Midbrain (tissue), 1 donor: ENCODE data around the gene KRTAP10-8.
"Not testable (repeated sequence)": the region's sequence is repeated elsewhere in the genome, so short reads cannot be mapped to it uniquely, and the experiment has no call there.

Experiments
- DNase-seq: peaks from one replicate; lab custom pipeline; 2025; lab: John Stamatoyannopoulos, UW

The KRTAP10-8 gene

GRCh38 chr21:44612029-44612486 is at the start of gene KRTAP10-8:
Gene KRTAP10-8 (plus strand): TSS chr21:44612079. CDS start chr21:44612101, 22 bp downstream.
- DNase-seq, result no peak

DNA sequence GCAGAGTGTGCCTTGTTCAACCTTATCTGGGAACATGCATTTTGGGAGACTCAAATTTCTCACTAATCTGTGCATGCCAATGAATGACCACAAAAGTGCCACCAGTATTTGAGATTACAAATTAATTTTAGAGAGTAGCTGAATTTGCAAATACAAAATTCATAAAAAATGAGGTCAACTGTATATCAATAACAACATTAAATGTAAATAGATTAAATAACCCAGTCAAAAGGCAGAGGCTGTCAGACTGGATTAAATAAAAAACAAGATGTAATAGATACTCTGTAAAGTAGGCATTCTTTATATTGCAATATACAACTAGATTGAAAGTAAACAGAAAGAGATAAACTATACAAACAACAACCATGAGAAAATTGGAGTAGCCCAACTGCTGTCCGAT is 47.8 kb upstream of the KRTAP10-8 start:
- no peak for DNase-seq

DNA sequence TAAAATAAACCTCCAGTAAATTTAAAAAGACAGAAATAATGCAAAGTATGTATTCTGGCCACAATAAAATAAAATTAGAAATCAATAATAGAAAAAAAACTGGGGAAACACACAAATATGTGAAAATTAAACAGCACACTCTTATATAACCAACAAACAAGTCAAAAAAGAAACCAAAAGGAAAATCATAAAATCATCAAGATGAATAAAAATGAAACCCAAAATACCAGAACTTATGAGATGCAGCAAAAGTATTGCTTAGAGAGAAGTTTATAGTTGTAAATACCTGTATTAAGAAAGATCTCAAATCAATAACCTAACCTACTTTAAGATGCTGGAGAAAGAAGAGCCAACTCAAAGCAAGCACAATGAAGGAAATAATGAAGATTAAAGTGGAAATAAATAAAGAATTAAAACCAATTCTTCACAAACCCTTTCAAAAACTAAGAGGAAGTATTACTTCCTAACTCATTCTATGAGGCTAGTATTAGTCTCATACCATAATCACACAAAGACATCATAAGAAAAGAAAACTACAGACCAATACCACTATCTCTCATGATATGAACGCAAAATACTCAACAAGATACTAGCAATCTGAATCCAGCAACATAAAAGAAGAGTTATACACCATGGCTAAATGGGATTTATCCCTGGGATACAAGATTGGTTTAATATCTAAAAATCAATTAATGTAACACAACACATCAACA is 46.8 kb upstream of the KRTAP10-8 start:
- no peak for DNase-seq

GRCh38 chr21:44566403-44566802 is 45.5 kb upstream of the KRTAP10-8 start:
- no peak for DNase-seq

GRCh38 chr21:44567481-44568171 is 44.3 kb upstream of the KRTAP10-8 start:
- DNase-seq, result no peak

GRCh38 chr21:44568261-44568660 is 43.6 kb upstream of the KRTAP10-8 start:
- no peak for DNase-seq

- no peak for DNase-seq
These were observed 43.0 kb upstream of the KRTAP10-8 start for GRCh38 chr21:44568667-44569556.

- no peak for DNase-seq
These were observed 41.9 kb upstream of the KRTAP10-8 start for GRCh38 chr21:44569861-44570517.

DNA sequence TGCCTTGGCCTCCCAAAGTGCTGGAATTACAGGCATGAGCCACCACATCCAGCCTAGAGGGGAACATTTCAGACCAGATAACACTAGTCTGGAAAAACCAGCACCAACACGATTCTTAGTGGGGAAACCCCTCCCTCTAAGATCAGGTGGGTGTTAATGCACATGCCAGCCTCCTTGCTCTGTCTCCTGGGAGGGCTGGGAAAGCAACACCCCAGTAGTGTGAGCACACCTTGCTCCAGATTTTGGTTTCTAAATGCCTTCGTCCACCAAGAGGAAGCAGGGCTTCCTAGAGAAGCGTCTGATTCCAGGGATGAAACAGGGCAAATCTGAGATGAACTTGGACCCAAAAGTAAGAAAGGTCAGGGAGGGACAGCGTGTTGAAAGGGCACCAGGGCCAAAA is 40.6 kb upstream of the KRTAP10-8 start:
- no peak for DNase-seq

- DNase-seq, result no peak
These were observed 39.8 kb upstream of the KRTAP10-8 start for GRCh38 chr21:44571844-44572782.

DNA sequence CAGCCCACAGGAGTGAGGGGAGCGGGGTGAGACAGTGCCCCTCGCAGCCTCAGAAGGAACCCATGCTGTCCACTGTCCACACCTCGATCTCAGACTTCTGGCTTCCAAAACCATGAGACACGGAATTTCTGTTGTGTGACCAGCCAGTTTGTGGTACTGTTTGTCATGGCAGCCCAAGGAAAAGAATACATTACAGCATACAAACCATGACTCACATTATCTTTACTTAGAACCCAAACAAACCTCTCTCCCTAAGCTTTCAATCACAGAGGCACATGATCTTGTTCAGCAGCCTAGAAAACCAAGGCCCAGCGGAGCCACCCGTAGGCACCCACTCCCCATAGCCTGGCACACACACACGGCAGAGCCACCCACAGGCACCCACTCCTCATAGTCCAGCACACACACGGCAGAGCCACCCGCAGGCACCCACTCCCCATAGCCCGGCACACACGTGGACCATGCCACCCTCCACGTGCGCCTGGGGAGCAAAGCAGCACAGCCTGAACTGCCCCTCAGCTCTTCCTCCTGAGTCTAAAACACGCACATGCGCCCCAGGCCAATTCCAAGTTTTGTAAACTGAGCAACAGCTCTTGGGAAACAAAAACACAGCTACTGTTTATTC is 38.8 kb upstream of the KRTAP10-8 start:
- no peak for DNase-seq

DNA sequence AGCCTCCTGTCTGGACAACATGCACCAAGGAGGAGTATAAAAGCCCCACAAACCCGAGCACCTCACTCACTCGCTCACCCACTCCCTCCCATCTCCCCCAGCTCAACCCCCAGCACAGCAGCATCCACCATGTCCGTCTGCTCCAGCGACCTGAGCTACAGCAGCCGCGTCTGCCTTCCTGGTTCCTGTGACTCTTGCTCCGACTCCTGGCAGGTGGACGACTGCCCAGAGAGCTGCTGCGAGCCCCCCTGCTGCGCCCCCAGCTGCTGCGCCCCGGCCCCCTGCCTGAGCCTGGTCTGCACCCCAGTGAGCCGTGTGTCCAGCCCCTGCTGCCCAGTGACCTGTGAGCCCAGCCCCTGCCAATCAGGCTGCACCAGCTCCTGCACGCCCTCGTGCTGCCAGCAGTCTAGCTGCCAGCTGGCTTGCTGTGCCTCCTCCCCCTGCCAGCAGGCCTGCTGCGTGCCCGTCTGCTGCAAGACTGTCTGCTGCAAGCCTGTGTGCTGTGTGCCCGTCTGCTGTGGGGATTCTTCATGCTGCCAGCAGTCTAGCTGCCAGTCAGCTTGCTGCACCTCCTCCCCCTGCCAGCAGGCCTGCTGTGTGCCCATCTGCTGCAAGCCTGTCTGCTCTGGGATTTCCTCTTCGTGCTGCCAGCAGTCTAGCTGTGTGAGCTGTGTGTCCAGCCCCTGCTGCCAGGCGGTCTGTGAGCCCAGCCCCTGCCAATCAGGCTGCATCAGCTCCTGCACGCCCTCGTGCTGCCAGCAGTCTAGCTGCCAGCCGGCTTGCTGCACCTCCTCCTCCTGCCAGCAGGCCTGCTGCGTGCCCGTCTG is 38.0 kb upstream of the KRTAP10-8 start, which contains the start of gene KRTAP10-4:
KRTAP10-4 (plus strand) TSS at position 100 of the 827 bp plus-strand sequence; CDS start at position 130, 30 bp downstream.
- not testable (repeated sequence) for DNase-seq

DNA sequence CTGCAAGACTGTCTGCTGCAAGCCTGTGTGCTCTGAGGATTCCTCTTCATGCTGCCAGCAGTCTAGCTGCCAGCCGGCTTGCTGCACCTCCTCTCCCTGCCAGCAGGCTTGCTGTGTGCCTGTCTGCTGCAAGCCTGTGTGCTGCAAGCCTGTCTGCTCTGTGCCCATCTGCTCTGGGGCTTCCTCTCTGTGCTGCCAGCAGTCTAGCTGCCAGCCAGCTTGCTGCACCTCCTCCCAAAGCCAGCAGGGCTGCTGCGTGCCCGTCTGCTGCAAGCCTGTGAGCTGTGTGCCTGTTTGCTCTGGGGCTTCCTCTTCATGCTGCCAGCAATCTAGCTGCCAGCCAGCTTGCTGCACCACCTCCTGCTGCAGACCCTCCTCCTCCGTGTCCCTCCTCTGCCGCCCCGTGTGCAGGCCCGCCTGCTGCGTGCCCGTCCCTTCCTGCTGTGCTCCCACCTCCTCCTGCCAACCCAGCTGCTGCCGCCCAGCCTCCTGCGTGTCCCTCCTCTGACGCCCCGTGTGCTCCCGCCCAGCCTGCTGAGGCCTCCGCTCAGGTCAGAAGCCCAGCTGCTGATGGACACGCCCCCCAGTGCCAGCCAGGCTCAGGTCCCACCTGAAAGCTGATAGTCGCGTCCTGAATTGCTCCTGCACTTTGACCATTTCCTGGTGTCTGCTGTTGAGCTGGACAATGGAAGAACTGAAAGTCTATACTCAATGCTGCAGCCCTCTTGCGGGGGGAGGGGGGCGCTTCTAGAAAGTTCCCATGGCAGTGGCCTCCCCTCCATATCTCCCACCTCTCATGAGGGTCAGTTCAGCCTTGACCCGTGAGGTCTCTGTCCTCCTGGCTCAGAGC is 37.2 kb upstream of the KRTAP10-8 start:
- no peak for DNase-seq

- DNase-seq, result no peak
These were observed 36.4 kb upstream of the KRTAP10-8 start for GRCh38 chr21:44575307-44576024.

DNA sequence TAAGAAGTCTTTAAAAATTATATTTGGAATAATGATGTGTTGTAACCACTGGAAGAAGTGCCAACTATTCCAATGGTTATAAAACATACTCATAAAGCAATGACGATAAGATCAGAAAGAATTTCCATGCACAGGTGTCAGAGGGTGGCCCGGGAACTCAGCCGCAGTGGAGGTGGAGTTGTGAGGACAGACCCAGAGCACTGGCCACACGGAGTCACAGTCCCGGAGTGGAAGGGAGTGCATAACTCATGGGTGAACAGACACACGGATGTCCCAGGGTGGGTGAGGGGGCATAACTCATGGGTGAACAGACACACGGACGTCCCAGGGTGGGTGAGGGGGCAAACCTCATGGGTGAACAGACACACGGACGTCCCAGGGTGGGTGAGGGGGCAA is 35.9 kb upstream of the KRTAP10-8 start:
- DNase-seq, result no peak

- DNase-seq, result no peak
These were observed 33.4 kb upstream of the KRTAP10-8 start for GRCh38 chr21:44578371-44579055.
